Ovary (tissue), 3 donors: ENCODE results near the gene NAB2.

Source experiments
- POLR2A ChIP-seq: fragments of 450-650 bp; IDR thresholded peaks from one replicate; pipeline ENCODE4 v1.6.1; 2017; ENCODE audit warnings: antibody characterized with exemption, mild to moderate bottlenecking, moderate library complexity
- TF ChIP-seq, protein P1 (sequence below), 3 donors: fragments of 450-650 bp in 2 of 3; fragments of 200-600 bp in 1 of 3; IDR thresholded peaks; one replicate each; pipeline versions ENCODE4 v1.5.1 to v1.8.0; 2016 to 2022; ENCODE audit warnings: antibody characterized with exemption in 3 of 3, mild to moderate bottlenecking in 1 of 3
- donor health status: DM: no; HTN: no; CAD: no.

DNA sequence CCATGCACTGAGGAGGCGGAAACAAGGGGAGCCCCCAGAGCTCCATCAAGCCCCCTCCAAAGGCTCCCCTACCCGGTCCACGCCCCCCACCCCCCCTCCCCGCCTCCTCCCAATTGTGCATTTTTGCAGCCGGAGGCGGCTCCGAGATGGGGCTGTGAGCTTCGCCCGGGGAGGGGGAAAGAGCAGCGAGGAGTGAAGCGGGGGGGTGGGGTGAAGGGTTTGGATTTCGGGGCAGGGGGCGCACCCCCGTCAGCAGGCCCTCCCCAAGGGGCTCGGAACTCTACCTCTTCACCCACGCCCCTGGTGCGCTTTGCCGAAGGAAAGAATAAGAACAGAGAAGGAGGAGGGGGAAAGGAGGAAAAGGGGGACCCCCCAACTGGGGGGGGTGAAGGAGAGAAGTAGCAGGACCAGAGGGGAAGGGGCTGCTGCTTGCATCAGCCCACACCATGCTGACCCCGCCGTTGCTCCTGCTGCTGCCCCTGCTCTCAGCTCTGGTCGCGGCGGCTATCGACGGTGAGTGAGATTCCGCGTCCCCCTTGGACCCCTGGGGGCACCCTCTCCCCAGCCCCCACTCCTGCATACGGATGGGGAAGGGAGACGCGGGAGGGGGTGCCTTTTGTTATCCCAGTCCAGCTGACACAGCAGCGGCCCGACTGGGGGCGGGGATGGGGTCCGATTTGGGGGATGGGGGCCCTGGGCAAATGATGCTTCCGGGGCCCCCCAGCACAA, 39.8 kb downstream of the NAB2 start:
- TF ChIP-seq, protein P1, sequence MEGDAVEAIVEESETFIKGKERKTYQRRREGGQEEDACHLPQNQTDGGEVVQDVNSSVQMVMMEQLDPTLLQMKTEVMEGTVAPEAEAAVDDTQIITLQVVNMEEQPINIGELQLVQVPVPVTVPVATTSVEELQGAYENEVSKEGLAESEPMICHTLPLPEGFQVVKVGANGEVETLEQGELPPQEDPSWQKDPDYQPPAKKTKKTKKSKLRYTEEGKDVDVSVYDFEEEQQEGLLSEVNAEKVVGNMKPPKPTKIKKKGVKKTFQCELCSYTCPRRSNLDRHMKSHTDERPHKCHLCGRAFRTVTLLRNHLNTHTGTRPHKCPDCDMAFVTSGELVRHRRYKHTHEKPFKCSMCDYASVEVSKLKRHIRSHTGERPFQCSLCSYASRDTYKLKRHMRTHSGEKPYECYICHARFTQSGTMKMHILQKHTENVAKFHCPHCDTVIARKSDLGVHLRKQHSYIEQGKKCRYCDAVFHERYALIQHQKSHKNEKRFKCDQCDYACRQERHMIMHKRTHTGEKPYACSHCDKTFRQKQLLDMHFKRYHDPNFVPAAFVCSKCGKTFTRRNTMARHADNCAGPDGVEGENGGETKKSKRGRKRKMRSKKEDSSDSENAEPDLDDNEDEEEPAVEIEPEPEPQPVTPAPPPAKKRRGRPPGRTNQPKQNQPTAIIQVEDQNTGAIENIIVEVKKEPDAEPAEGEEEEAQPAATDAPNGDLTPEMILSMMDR (IDR thresholded peaks at IDR 0.05) = no peak
- no peak for TF ChIP-seq POLR2A
